GM18517 (cell line): ENCODE measurements around the gene PPM1N.

Source experiments
- ATAC-seq: cut with Tn5 transposase; IDR thresholded peaks from one replicate; pipeline ENCODE4 v1.9.1; 2021; ENCODE audit warnings: mild to moderate bottlenecking, moderate library complexity; ENCODE audit not compliant: unreplicated experiment

PPM1N gene

GRCh38 chr19:45469945-45470761, 28.1 kb upstream of the PPM1N start:
- no peak for ATAC-seq

GRCh38 chr19:45470762-45471081, 27.5 kb upstream of the PPM1N start:
- ATAC-seq, result no peak

GRCh38 chr19:45471111-45471930, 26.9 kb upstream of the PPM1N start:
- no peak for ATAC-seq

GRCh38 chr19:45471931-45472562, 26.2 kb upstream of the PPM1N start:
- ATAC-seq, result no peak

- ATAC-seq, result no peak
Measured at GRCh38 chr19:45472563-45473366, 25.5 kb upstream of the PPM1N start.

GRCh38 chr19:45473367-45473681, 24.9 kb upstream of the PPM1N start:
- no peak for ATAC-seq

GRCh38 chr19:45473682-45474605, 24.3 kb upstream of the PPM1N start:
- no peak for ATAC-seq

- ATAC-seq, result no peak
Measured at GRCh38 chr19:45474606-45475521, 23.4 kb upstream of the PPM1N start.

- ATAC-seq, result no peak
Measured at GRCh38 chr19:45475537-45476291, 22.5 kb upstream of the PPM1N start.

- ATAC-seq, result no peak
Measured at GRCh38 chr19:45476304-45476703, 21.9 kb upstream of the PPM1N start.

- no peak for ATAC-seq
Measured at GRCh38 chr19:45477186-45477585, 21.1 kb upstream of the PPM1N start.

GRCh38 chr19:45477713-45478453, 20.4 kb upstream of the PPM1N start:
- no peak for ATAC-seq

- peak; percentile 75 for ATAC-seq
Measured at GRCh38 chr19:45478454-45479238, 19.6 kb upstream of the PPM1N start.

GRCh38 chr19:45483033-45483432, 15.2 kb upstream of the PPM1N start:
- ATAC-seq, result no peak

GRCh38 chr19:45484273-45484945, 13.8 kb upstream of the PPM1N start:
- no peak for ATAC-seq
